Peyer's patch (tissue), 4 donors: Measurements from ENCODE around the gene ZMIZ1. TPM values are rescaled to one million over a fixed set of nuclear protein-coding genes. Genes with fewer than 3 reads are reported as not detected.

ENCODE experiments used
- DNase-seq, 3 donors: peaks; one replicate each; pipeline ENCODE4 v3.0.0-alpha.2; 2017 to 2019
- H3K27ac ChIP-seq, 4 donors: fragments of 200-600 bp; sonication (generic); one replicate each; pipeline ENCODE4 v1.5.1; 2016 to 2019
- H3K27me3 ChIP-seq, 2 donors: fragments of 200-600 bp; sonication (generic); one replicate each; pipeline ENCODE4 v1.5.1; 2019
- H3K36me3 ChIP-seq, 3 donors: fragments of 200-600 bp; sonication (generic); one replicate each; pipeline ENCODE4 v1.5.1; 2016 to 2019
- H3K4me1 ChIP-seq, 4 donors: fragments of 200-600 bp; sonication (generic); one replicate each; pipeline ENCODE4 v1.5.1; 2016 to 2019
- H3K4me3 ChIP-seq, 4 donors: fragments of 200-600 bp; sonication (generic); 1 replicate in 3 of 4; 2 replicates in 1 of 4; pipeline ENCODE4 v1.5.1; 2016 to 2019; ENCODE audit warnings: mild to moderate bottlenecking in 1 of 4
- H3K9me3 ChIP-seq, 4 donors: fragments of 200-600 bp; sonication (generic); one replicate each; pipeline ENCODE4 v1.5.1; 2016 to 2019; ENCODE audit warnings: mild to moderate bottlenecking in 1 of 4
- CTCF ChIP-seq, 6 experiments: fragments of 450-650 bp in 4 of 6; fragments of 200-600 bp in 2 of 6; sonication (generic) in 1 of 6; IDR thresholded peaks; one replicate each; pipeline ENCODE4 v1.5.1; 2017 to 2019; ENCODE audit warnings: antibody characterized with exemption in 6 of 6, mild to moderate bottlenecking in 3 of 6, moderate library complexity in 1 of 6
- POLR2A ChIP-seq, 2 donors: fragments of 450-650 bp; IDR thresholded peaks; one replicate each; pipeline ENCODE4 v1.5.1; 2017; ENCODE audit warnings: antibody characterized with exemption in 2 of 2, mild to moderate bottlenecking in 2 of 2, moderate library complexity in 2 of 2
- total RNA-seq, 4 donors: library from RNA; depleted of rRNA; stranded (reverse); fragments of >200 nt; gene quantifications; one replicate each; pipeline ENCODE4 v1.1.0, GENCODE V29; 2016

ZMIZ1 gene
- total RNA-seq, 4 donors from 2014 or later: 40.4 to 86.7 (median 73.2) TPM

- H3K36me3 ChIP-seq: peaks cover 0 to 12% (median 0%) of the 10 kb centered on the region in 3 donors
- peak overlapping the region in 2 of 4 donors; percentile 12 to 65 for H3K27ac ChIP-seq
- no peaks in the 10 kb centered on the region for H3K9me3 ChIP-seq
- no peak for TF ChIP-seq POLR2A (IDR thresholded peaks at IDR 0.05)
- TF ChIP-seq CTCF (IDR thresholded peaks at IDR 0.05): no peak
- no peaks in the 10 kb centered on the region for H3K27me3 ChIP-seq
- DNase-seq: no peak
- H3K4me3 ChIP-seq: no peak overlapping the region
- peaks cover 0 to 31% (median 12%) of the 10 kb centered on the region in 4 donors for H3K4me1 ChIP-seq
Observed at GRCh38 chr10:79254333-79255006, 185.7 kb downstream of the ZMIZ1 start.

- peaks cover 0 to 28% (median 14%) of the 10 kb centered on the region in 4 donors for H3K4me1 ChIP-seq
- TF ChIP-seq CTCF (IDR thresholded peaks at IDR 0.05) (no peak), POLR2A (IDR thresholded peaks at IDR 0.05) (no peak)
- H3K36me3 ChIP-seq: peaks cover 0 to 12% (median 0%) of the 10 kb centered on the region in 3 donors
- no peak overlapping the region for H3K4me3 ChIP-seq
- DNase-seq: peak in 1 of 3 donors; percentile 42
- H3K27me3 ChIP-seq: no peaks in the 10 kb centered on the region
- no peaks in the 10 kb centered on the region for H3K9me3 ChIP-seq
- peak overlapping the region in 2 of 4 donors; percentile 12 to 65 for H3K27ac ChIP-seq
Observed at GRCh38 chr10:79255007-79255507, 186.3 kb downstream of the ZMIZ1 start.

- Histone ChIP-seq H3K9me3 (no peaks in the 10 kb centered on the region), H3K36me3 (peaks cover 0 to 12% (median 0%) of the 10 kb centered on the region in 3 donors), H3K27ac (no peak overlapping the region), H3K4me3 (no peak overlapping the region), H3K27me3 (no peaks in the 10 kb centered on the region), H3K4me1 (peaks cover 0 to 20% (median 8%) of the 10 kb centered on the region in 4 donors)
- TF ChIP-seq CTCF (IDR thresholded peaks at IDR 0.05) (no peak), POLR2A (IDR thresholded peaks at IDR 0.05) (no peak)
- DNase-seq: no peak
Observed at GRCh38 chr10:79256264-79256806, 187.6 kb downstream of the ZMIZ1 start.

- TF ChIP-seq CTCF (IDR thresholded peaks at IDR 0.05) (no peak), POLR2A (IDR thresholded peaks at IDR 0.05) (no peak)
- peak overlapping the region in 1 of 4 donors; percentile 2 for H3K27ac ChIP-seq
- no peaks in the 10 kb centered on the region for H3K9me3 ChIP-seq
Observed at GRCh38 chr10:79258894-79259293, 190.1 kb downstream of the ZMIZ1 start.

GRCh38 chr10:79259834-79260233 lies 191.1 kb downstream of the ZMIZ1 start:
- H3K4me3 ChIP-seq: no peak overlapping the region
- TF ChIP-seq POLR2A (IDR thresholded peaks at IDR 0.05) (no peak), CTCF (IDR thresholded peaks at IDR 0.05) (no peak)
- no peaks in the 10 kb centered on the region for H3K9me3 ChIP-seq
- H3K4me1 ChIP-seq: peaks cover 0 to 18% (median 4%) of the 10 kb centered on the region in 4 donors
- H3K36me3 ChIP-seq: peaks cover 0 to 23% (median 0%) of the 10 kb centered on the region in 3 donors
- H3K27me3 ChIP-seq: no peaks in the 10 kb centered on the region
- H3K27ac ChIP-seq: no peak overlapping the region
- no peak for DNase-seq

More at GRCh38 chr10:79258894-79259293, 190.1 kb downstream of the ZMIZ1 start:
- H3K4me1 ChIP-seq: peaks cover 0 to 18% (median 6%) of the 10 kb centered on the region in 4 donors
- peaks cover 0 to 23% (median 0%) of the 10 kb centered on the region in 3 donors for H3K36me3 ChIP-seq
- no peak for DNase-seq
- H3K27me3 ChIP-seq: no peaks in the 10 kb centered on the region
- no peak overlapping the region for H3K4me3 ChIP-seq
